Astrocyte (in vitro differentiated cells and primary cell): ENCODE measurements around the gene PEX7. TPM values are rescaled to one million over a fixed set of nuclear protein-coding genes. Genes with fewer than 3 reads are reported as not detected.
"Not testable (repeated sequence)": the region's sequence is repeated elsewhere in the genome, so short reads cannot be mapped to it uniquely, and the experiment has no call there.

Experiments
- DNase-seq: peaks from one replicate; pipeline ENCODE4 v3.0.0-alpha.2; 2010; ENCODE audit warnings: low read depth
- FAIRE-seq: peaks from 2 replicates; lab custom pipeline; 2011; peaks lifted over from hg19 to GRCh38; lab: Jason Lieb, UNC
- H2AFZ ChIP-seq: 2 replicates; pipeline ENCODE4 v1.6.0; 2012; ENCODE audit warnings: low read depth, low read length, inconsistent platforms
- H3K27ac ChIP-seq: 2 replicates; pipeline ENCODE4 v1.5.1; 2011; ENCODE audit warnings: low read depth, low read length, inconsistent platforms
- H3K27me3 ChIP-seq: 2 replicates; pipeline ENCODE4 v1.6.0; 2011; ENCODE audit warnings: low read length, inconsistent platforms; ENCODE audit not compliant: insufficient read depth
- H3K36me3 ChIP-seq: 2 replicates; pipeline ENCODE4 v1.5.1; 2011; ENCODE audit warnings: low read length, inconsistent platforms; ENCODE audit not compliant: insufficient read depth
- H3K4me1 ChIP-seq: 2 replicates; pipeline ENCODE4 v1.5.1; 2011; ENCODE audit warnings: low read length, inconsistent platforms; ENCODE audit not compliant: insufficient read depth
- H3K4me2 ChIP-seq: 2 replicates; pipeline ENCODE4 v1.6.0; 2012; ENCODE audit warnings: low read length, inconsistent platforms
- H3K4me3 ChIP-seq: 2 replicates; pipeline ENCODE4 v1.5.1; 2011; ENCODE audit warnings: low read depth, mild to moderate bottlenecking, low read length, inconsistent platforms; ENCODE audit not compliant: insufficient read depth
- H3K79me2 ChIP-seq: 2 replicates; pipeline ENCODE4 v1.6.0; 2012; ENCODE audit warnings: mild to moderate bottlenecking, low read length, inconsistent platforms; ENCODE audit not compliant: insufficient read depth
- H3K9ac ChIP-seq: 2 replicates; pipeline ENCODE4 v1.6.0; 2012; ENCODE audit warnings: mild to moderate bottlenecking, low read length, inconsistent platforms
- H3K9me3 ChIP-seq: 2 replicates; pipeline ENCODE4 v1.5.1; 2012; ENCODE audit warnings: low read depth, mild to moderate bottlenecking, low read length, inconsistent platforms; ENCODE audit not compliant: insufficient read depth
- H4K20me1 ChIP-seq: 2 replicates; pipeline ENCODE4 v1.6.0; 2012; ENCODE audit warnings: low read length, inconsistent platforms; ENCODE audit not compliant: insufficient read depth
- H3K27ac Mint-ChIP-seq: one replicate; pipeline ENCODE4 v1.8.0; 2021; ENCODE audit warnings: mild to moderate bottlenecking, mixed read lengths; ENCODE audit not compliant: unreplicated experiment
- H3K27me3 Mint-ChIP-seq: one replicate; pipeline ENCODE4 v1.8.0; 2021; ENCODE audit warnings: low read depth, mixed read lengths; ENCODE audit not compliant: unreplicated experiment
- H3K36me3 Mint-ChIP-seq: one replicate; pipeline ENCODE4 v1.8.0; 2021; ENCODE audit warnings: low read depth, mixed read lengths; ENCODE audit not compliant: unreplicated experiment
- H3K4me1 Mint-ChIP-seq: one replicate; pipeline ENCODE4 v1.8.0; 2021; ENCODE audit warnings: low read depth, mixed read lengths; ENCODE audit not compliant: unreplicated experiment
- H3K4me3 Mint-ChIP-seq: one replicate; pipeline ENCODE4 v1.8.0; 2021; ENCODE audit warnings: mild to moderate bottlenecking, moderate library complexity, mixed read lengths; ENCODE audit not compliant: unreplicated experiment
- H3K9me3 Mint-ChIP-seq: one replicate; pipeline ENCODE4 v1.8.0; 2021; ENCODE audit warnings: mild to moderate bottlenecking, mixed read lengths; ENCODE audit not compliant: unreplicated experiment
- CTCF ChIP-seq: IDR thresholded peaks from 2 replicates; pipeline ENCODE4 v1.5.1; 2011; ENCODE audit warnings: low read depth, mild to moderate bottlenecking, inconsistent platforms, low read length, moderate library complexity; ENCODE audit not compliant: insufficient read depth
- EZH2 ChIP-seq: IDR thresholded peaks from 2 replicates; pipeline ENCODE4 v1.6.1; 2012; ENCODE audit warnings: mild to moderate bottlenecking, low read length, inconsistent platforms; ENCODE audit not compliant: insufficient read depth
- total RNA-seq: library from RNA; stranded (reverse); gene quantifications from 2 replicates; pipeline ENCODE4 v1.2.1, GENCODE V29; 2021

The PEX7 gene
- total RNA-seq, 1 donor from 2014 or later, result 4.8 TPM

GRCh38 chr6:136866872-136867416 is 44.6 kb downstream of the PEX7 start:
- H3K27ac Mint-ChIP-seq, result no peak overlapping the region
- no peaks in the 10 kb centered on the region for H3K9me3 Mint-ChIP-seq

GRCh38 chr6:136869451-136869850 is 47.1 kb downstream of the PEX7 start:
- DNase-seq (no peak), FAIRE-seq (no peak)
- no peaks in the 10 kb centered on the region for H3K79me2 ChIP-seq
- Mint-ChIP-seq H3K4me1 (no peaks in the 10 kb centered on the region), H3K27ac (no peak overlapping the region), H3K27me3 (no peaks in the 10 kb centered on the region), H3K9me3 (peaks cover 9% of the 10 kb centered on the region), H3K36me3 (peaks cover 5% of the 10 kb centered on the region), H3K4me3 (no peak overlapping the region)
- no peak for TF ChIP-seq CTCF
- TF ChIP-seq EZH2, result no peak
- H3K27me3 ChIP-seq, result no peaks in the 10 kb centered on the region
- H3K9me3 ChIP-seq, result no peaks in the 10 kb centered on the region
- H3K4me2 ChIP-seq, result no peak overlapping the region
- no peak overlapping the region for H3K4me3 ChIP-seq
- H3K27ac ChIP-seq, result no peak overlapping the region
- H3K9ac ChIP-seq, result no peak overlapping the region
- no peaks in the 10 kb centered on the region for H3K36me3 ChIP-seq
- H3K4me1 ChIP-seq, result no peaks in the 10 kb centered on the region
- no peaks in the 10 kb centered on the region for H4K20me1 ChIP-seq
- H2AFZ ChIP-seq, result no peak overlapping the region

More at GRCh38 chr6:136866872-136867416, 44.6 kb downstream of the PEX7 start:
- TF ChIP-seq CTCF (no peak), EZH2 (no peak)
- DNase-seq, result peak; percentile 59
- Histone ChIP-seq H3K27me3 (no peaks in the 10 kb centered on the region), H3K4me3 (no peak overlapping the region), H3K79me2 (no peaks in the 10 kb centered on the region), H3K9ac (no peak overlapping the region), H2AFZ (no peak overlapping the region), H3K36me3 (no peaks in the 10 kb centered on the region), H3K27ac (no peak overlapping the region), H4K20me1 (no peaks in the 10 kb centered on the region), H3K9me3 (no peaks in the 10 kb centered on the region), H3K4me1 (no peaks in the 10 kb centered on the region), H3K4me2 (no peak overlapping the region)
- no peak for FAIRE-seq
- H3K4me1 Mint-ChIP-seq, result no peaks in the 10 kb centered on the region
- no peaks in the 10 kb centered on the region for H3K27me3 Mint-ChIP-seq
- H3K36me3 Mint-ChIP-seq, result no peaks in the 10 kb centered on the region
- H3K4me3 Mint-ChIP-seq, result no peak overlapping the region

DNA sequence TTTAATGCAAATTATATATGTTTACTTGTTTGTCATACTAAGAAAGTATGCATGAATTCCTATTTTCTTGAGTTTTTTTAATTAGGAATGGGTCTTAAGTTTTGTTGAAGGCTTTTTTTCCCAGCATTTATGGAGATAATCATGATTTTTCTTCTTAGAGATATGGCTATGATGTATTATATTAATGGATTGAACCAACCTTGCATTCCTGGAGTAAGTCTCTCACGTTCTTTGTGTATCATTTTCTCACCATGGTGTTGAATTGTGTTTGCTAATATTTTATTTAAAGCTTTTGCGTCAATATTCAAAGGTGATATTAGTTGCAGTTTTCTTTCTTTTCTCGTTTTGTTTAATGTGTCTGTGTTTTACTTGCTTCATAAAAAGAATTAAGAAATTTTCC is 51.4 kb downstream of the PEX7 start:
- FAIRE-seq, result no peak

GRCh38 chr6:136876469-136876868 is 54.1 kb downstream of the PEX7 start:
- H3K36me3 ChIP-seq, DNase-seq, H3K27ac Mint-ChIP-seq, FAIRE-seq, H3K27me3 ChIP-seq, H2AFZ ChIP-seq, H3K79me2 ChIP-seq, H3K4me1 Mint-ChIP-seq, H3K4me3 Mint-ChIP-seq, H3K4me3 ChIP-seq, H3K4me2 ChIP-seq, H3K9me3 ChIP-seq, H3K9ac ChIP-seq, H3K27ac ChIP-seq, H3K4me1 ChIP-seq, H3K27me3 Mint-ChIP-seq, H4K20me1 ChIP-seq: not testable (repeated sequence)
- H3K36me3 Mint-ChIP-seq, result peaks cover 12% of the 10 kb centered on the region
- H3K9me3 Mint-ChIP-seq, result peaks cover 16% of the 10 kb centered on the region

More for the DNA sequence above, 51.4 kb downstream of the PEX7 start:
- no peaks in the 10 kb centered on the region for H3K79me2 ChIP-seq
- no peak overlapping the region for H3K27ac ChIP-seq
- peaks cover 12% of the 10 kb centered on the region for H3K36me3 Mint-ChIP-seq
- H3K9me3 Mint-ChIP-seq, result peaks cover 16% of the 10 kb centered on the region
- TF ChIP-seq EZH2 (no peak), CTCF (no peak)
- no peaks in the 10 kb centered on the region for H3K4me1 ChIP-seq
- H3K4me3 Mint-ChIP-seq, result no peak overlapping the region
- no peak overlapping the region for H3K4me2 ChIP-seq
- no peaks in the 10 kb centered on the region for H4K20me1 ChIP-seq
- H3K9ac ChIP-seq, result no peak overlapping the region
- H3K27me3 Mint-ChIP-seq, result no peaks in the 10 kb centered on the region
- H3K27me3 ChIP-seq, result no peaks in the 10 kb centered on the region
- H3K36me3 ChIP-seq, result no peaks in the 10 kb centered on the region
- no peak overlapping the region for H3K27ac Mint-ChIP-seq
- H3K4me1 Mint-ChIP-seq, result no peaks in the 10 kb centered on the region
- no peak overlapping the region for H2AFZ ChIP-seq
- H3K4me3 ChIP-seq, result no peak overlapping the region
- no peak for DNase-seq
- no peaks in the 10 kb centered on the region for H3K9me3 ChIP-seq
